GM12878 (cell line): Measurements from ENCODE around the gene ATP4A. TPM values are rescaled to one million over a fixed set of nuclear protein-coding genes. Genes with fewer than 3 reads are reported as not detected.

Experiments used
- CHD2 ChIP-seq: IDR thresholded peaks from 2 replicates; pipeline ENCODE4 v1.6.1; 2011; ENCODE audit warnings: low read depth, low read length, improper control_type of control experiment, borderline replicate concordance
- CREB1 ChIP-seq: IDR thresholded peaks from 2 replicates; pipeline ENCODE4 v1.6.1; 2012; ENCODE audit warnings: low read depth, mild to moderate bottlenecking, inconsistent platforms
- GATAD2B ChIP-seq: fragments of 450-650 bp; conservative IDR thresholded peaks from 2 replicates; pipeline ENCODE4 v1.6.1; 2017; ENCODE audit warnings: low read depth, mild to moderate bottlenecking, moderate library complexity
- JUNB ChIP-seq: IDR thresholded peaks from 2 replicates; pipeline ENCODE4 v1.6.1; 2016; ENCODE audit warnings: antibody characterized with exemption, mild to moderate bottlenecking
- MEF2B ChIP-seq: fragments of 450-650 bp; IDR thresholded peaks from 2 replicates; pipeline ENCODE4 v1.6.1; 2018; ENCODE audit warnings: mild to moderate bottlenecking, moderate library complexity; ENCODE audit not compliant: partially characterized antibody, poor library complexity, severe bottlenecking
- NFYA ChIP-seq: IDR thresholded peaks from 2 replicates; pipeline ENCODE4 v1.6.1; 2011; ENCODE audit warnings: low read depth, mild to moderate bottlenecking, low read length, improper control_type of control experiment, borderline replicate concordance
- RAD51 ChIP-seq: fragments of 450-650 bp; IDR thresholded peaks from 2 replicates; pipeline ENCODE4 v1.6.1; 2016; ENCODE audit warnings: moderate library complexity, mild to moderate bottlenecking, inconsistent platforms
- SMAD1 ChIP-seq: fragments of 450-650 bp; IDR thresholded peaks from 2 replicates; pipeline ENCODE4 v1.6.1; 2018; ENCODE audit warnings: mild to moderate bottlenecking, low read depth; ENCODE audit not compliant: partially characterized antibody
- SMC3 ChIP-seq: IDR thresholded peaks from 2 replicates; pipeline ENCODE4 v1.6.1; 2011; ENCODE audit warnings: low read length, improper control_type of control experiment, borderline replicate concordance
- SPI1 ChIP-seq: IDR thresholded peaks from 2 replicates; pipeline ENCODE4 v1.6.1; 2011; ENCODE audit warnings: low read depth, mild to moderate bottlenecking, low read length, moderate library complexity, borderline replicate concordance; ENCODE audit not compliant: insufficient read depth
- SREBF1 ChIP-seq: IDR thresholded peaks from 2 replicates; pipeline ENCODE4 v1.6.1; 2012; ENCODE audit warnings: mild to moderate bottlenecking, low read length
- ZNF24 ChIP-seq: fragments of 450-650 bp; IDR thresholded peaks from 2 replicates; pipeline ENCODE4 v1.6.1; 2017; ENCODE audit warnings: antibody characterized with exemption, mild to moderate bottlenecking
- ZNF274 ChIP-seq: IDR thresholded peaks from one replicate; pipeline ENCODE4 v1.8.0; 2011; ENCODE audit not compliant: insufficient read length, insufficient read depth
- ZNF622 ChIP-seq: fragments of 450-650 bp; IDR thresholded peaks from 2 replicates; pipeline ENCODE4 v1.6.1; 2017; ENCODE audit warnings: mild to moderate bottlenecking, inconsistent platforms
- polyA plus RNA-seq, 11 experiments: library from polyadenylated mRNA; depleted of rRNA in 4 of 11; unstranded in 6 of 11; stranded (reverse) in 5 of 11; fragments of >200 nt; fragmentation: Nextera tagmentation in 4 of 11; fragmentation: Illumina TruSeq in 1 of 11; extraction: Ambion mirVana in 4 of 11; extraction: Trizol in 1 of 11; gene quantifications; 1 replicate in 1 of 11; 2 replicates in 10 of 11; pipeline versions ENCODE4 v1.2.1 to v1.2.3, GENCODE V29; 2011 to 2016; ENCODE audit warnings: inconsistent platforms in 2 of 11, missing spikeins in 2 of 11, low read depth in 1 of 11
- total RNA-seq, 4 experiments: library from RNA; depleted of rRNA in 3 of 4; stranded (reverse); fragments of >200 nt in 3 of 4; fragmentation: Illumina TruSeq in 1 of 4; extraction: Trizol in 1 of 4; gene quantifications; 2 replicates each; pipeline versions ENCODE4 v1.2.1 to v1.2.3, GENCODE V29; 2013 to 2021
- TF ChIP-seq, protein P1 (sequence below): fragments of 450-650 bp; formaldehyde crosslinking; IDR thresholded peaks from 2 replicates; pipeline ENCODE4 v1.4.0; 2022; ENCODE audit warnings: mild to moderate bottlenecking, moderate library complexity
- TF ChIP-seq, protein P2 (sequence below): fragments of 450-650 bp; IDR thresholded peaks from 2 replicates; pipeline ENCODE4 v1.6.1; 2017; ENCODE audit warnings: low read depth, mild to moderate bottlenecking, moderate library complexity
- TF ChIP-seq, protein P3 (sequence below): fragments of 150-350 bp; IDR thresholded peaks from 2 replicates; pipeline ENCODE4 v1.6.1; 2014; ENCODE audit warnings: mild to moderate bottlenecking, low read depth, low read length
- TF ChIP-seq, protein P4 (sequence below): IDR thresholded peaks from 2 replicates; pipeline ENCODE4 v1.6.1; 2011; ENCODE audit warnings: borderline replicate concordance, low read depth, mild to moderate bottlenecking, moderate library complexity, low read length; ENCODE audit not compliant: insufficient read depth, poor library complexity, severe bottlenecking
- TF ChIP-seq, protein P5 (sequence below): fragments of 150-350 bp; IDR thresholded peaks from 2 replicates; pipeline ENCODE4 v1.6.1; 2016; ENCODE audit warnings: low read depth, low read length

ATP4A gene
- total and polyA plus RNA-seq, 10 of the 15 experiments (the other 5 are each of a cell fraction or from before 2014, with no cell fraction given) = 0.03 to 1.5 (median 0.11) TPM; not detected in 3

DNA sequence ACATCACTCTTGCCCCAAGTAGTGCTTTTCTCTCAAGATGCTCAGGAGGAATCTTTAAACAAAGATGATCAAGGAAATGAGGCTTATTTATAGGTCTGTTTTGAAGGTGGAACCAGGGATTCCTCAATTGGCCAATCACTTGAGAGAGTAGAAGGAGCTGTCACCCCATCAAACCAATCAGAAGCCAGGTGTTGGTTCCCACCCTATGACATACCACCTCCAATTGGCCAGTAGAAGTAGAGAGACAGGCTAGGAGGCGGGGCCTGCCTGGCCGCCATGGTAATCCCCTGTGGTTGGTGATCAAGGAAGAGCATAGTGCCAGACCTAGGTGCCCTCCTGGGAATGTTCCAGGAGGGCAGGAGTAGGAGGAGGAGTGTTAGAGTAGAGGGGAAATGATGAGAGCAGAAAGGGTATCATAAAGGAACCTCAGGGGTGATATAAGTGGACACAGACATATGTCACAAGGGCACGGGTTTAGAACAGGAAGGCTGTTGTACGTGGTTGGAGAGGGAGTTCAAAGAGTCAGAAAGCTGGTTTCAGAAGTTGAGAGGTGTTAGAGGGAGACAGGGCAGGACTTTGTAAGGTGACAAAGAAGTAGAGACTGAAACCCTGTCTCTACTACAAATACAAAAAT lies 33.0 kb upstream of the ATP4A start (continued):
- TF ChIP-seq SMC3 (no peak), SMAD1 (no peak), ZNF24 (no peak), ZNF274 (no peak), CREB1 (peak; percentile 43; the same call in 1 of the 2 replicates), SPI1 (no peak), MEF2B (peak; percentile 59), JUNB (no peak), ZNF622 (no peak), NFYA (no peak; the same call in 1 of the 2 replicates), GATAD2B (no peak), SREBF1 (no peak), CHD2 (0 out of 2 replicates have a peak, but pooled peaks have one; percentile 32), RAD51 (no peak; the same call in 1 of the 2 replicates)
- TF ChIP-seq, protein P1, sequence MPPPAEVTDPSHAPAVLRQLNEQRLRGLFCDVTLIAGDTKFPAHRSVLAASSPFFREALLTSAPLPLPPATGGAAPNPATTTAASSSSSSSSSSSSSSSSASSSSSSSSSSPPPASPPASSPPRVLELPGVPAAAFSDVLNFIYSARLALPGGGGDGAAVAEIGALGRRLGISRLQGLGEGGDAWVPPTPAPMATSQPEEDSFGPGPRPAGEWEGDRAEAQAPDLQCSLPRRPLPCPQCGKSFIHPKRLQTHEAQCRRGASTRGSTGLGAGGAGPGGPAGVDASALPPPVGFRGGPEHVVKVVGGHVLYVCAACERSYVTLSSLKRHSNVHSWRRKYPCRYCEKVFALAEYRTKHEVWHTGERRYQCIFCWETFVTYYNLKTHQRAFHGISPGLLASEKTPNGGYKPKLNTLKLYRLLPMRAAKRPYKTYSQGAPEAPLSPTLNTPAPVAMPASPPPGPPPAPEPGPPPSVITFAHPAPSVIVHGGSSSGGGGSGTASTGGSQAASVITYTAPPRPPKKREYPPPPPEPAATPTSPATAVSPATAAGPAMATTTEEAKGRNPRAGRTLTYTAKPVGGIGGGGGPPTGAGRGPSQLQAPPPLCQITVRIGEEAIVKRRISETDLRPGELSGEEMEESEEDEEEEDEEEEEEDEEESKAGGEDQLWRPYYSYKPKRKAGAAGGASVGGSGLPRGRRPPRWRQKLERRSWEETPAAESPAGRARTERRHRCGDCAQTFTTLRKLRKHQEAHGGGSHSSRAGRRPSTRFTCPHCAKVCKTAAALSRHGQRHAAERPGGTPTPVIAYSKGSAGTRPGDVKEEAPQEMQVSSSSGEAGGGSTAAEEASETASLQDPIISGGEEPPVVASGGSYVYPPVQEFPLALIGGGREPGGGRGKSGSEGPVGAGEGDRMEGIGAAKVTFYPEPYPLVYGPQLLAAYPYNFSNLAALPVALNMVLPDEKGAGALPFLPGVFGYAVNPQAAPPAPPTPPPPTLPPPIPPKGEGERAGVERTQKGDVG = no peak
- TF ChIP-seq, protein P2, sequence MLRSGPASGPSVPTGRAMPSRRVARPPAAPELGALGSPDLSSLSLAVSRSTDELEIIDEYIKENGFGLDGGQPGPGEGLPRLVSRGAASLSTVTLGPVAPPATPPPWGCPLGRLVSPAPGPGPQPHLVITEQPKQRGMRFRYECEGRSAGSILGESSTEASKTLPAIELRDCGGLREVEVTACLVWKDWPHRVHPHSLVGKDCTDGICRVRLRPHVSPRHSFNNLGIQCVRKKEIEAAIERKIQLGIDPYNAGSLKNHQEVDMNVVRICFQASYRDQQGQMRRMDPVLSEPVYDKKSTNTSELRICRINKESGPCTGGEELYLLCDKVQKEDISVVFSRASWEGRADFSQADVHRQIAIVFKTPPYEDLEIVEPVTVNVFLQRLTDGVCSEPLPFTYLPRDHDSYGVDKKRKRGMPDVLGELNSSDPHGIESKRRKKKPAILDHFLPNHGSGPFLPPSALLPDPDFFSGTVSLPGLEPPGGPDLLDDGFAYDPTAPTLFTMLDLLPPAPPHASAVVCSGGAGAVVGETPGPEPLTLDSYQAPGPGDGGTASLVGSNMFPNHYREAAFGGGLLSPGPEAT = peak; percentile 83
- TF ChIP-seq, protein P3, sequence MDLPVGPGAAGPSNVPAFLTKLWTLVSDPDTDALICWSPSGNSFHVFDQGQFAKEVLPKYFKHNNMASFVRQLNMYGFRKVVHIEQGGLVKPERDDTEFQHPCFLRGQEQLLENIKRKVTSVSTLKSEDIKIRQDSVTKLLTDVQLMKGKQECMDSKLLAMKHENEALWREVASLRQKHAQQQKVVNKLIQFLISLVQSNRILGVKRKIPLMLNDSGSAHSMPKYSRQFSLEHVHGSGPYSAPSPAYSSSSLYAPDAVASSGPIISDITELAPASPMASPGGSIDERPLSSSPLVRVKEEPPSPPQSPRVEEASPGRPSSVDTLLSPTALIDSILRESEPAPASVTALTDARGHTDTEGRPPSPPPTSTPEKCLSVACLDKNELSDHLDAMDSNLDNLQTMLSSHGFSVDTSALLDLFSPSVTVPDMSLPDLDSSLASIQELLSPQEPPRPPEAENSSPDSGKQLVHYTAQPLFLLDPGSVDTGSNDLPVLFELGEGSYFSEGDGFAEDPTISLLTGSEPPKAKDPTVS = no peak
- TF ChIP-seq, protein P4, sequence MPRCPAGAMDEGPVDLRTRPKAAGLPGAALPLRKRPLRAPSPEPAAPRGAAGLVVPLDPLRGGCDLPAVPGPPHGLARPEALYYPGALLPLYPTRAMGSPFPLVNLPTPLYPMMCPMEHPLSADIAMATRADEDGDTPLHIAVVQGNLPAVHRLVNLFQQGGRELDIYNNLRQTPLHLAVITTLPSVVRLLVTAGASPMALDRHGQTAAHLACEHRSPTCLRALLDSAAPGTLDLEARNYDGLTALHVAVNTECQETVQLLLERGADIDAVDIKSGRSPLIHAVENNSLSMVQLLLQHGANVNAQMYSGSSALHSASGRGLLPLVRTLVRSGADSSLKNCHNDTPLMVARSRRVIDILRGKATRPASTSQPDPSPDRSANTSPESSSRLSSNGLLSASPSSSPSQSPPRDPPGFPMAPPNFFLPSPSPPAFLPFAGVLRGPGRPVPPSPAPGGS = no peak
- TF ChIP-seq, protein P5, sequence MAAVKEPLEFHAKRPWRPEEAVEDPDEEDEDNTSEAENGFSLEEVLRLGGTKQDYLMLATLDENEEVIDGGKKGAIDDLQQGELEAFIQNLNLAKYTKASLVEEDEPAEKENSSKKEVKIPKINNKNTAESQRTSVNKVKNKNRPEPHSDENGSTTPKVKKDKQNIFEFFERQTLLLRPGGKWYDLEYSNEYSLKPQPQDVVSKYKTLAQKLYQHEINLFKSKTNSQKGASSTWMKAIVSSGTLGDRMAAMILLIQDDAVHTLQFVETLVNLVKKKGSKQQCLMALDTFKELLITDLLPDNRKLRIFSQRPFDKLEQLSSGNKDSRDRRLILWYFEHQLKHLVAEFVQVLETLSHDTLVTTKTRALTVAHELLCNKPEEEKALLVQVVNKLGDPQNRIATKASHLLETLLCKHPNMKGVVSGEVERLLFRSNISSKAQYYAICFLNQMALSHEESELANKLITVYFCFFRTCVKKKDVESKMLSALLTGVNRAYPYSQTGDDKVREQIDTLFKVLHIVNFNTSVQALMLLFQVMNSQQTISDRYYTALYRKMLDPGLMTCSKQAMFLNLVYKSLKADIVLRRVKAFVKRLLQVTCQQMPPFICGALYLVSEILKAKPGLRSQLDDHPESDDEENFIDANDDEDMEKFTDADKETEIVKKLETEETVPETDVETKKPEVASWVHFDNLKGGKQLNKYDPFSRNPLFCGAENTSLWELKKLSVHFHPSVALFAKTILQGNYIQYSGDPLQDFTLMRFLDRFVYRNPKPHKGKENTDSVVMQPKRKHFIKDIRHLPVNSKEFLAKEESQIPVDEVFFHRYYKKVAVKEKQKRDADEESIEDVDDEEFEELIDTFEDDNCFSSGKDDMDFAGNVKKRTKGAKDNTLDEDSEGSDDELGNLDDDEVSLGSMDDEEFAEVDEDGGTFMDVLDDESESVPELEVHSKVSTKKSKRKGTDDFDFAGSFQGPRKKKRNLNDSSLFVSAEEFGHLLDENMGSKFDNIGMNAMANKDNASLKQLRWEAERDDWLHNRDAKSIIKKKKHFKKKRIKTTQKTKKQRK = peak; percentile 68
